ACC112 (cell line): ENCODE results near the gene STXBP6.

ENCODE experiments used
- H2AFZ ChIP-seq: fragments of 200-600 bp; sonication (generic); one replicate; pipeline ENCODE4 v1.6.0; 2017; ENCODE audit warnings: antibody characterized with exemption, low read length; ENCODE audit not compliant: unreplicated experiment
- H3K27ac ChIP-seq: fragments of 200-600 bp; sonication (generic); 2 replicates; pipeline ENCODE4 v1.5.1; 2014; ENCODE audit warnings: low read depth, mild to moderate bottlenecking, antibody characterized with exemption, low read length, moderate library complexity
- H3K27me3 ChIP-seq: fragments of 200-600 bp; sonication (generic); 2 replicates; pipeline ENCODE4 v1.6.1; 2014; ENCODE audit warnings: mild to moderate bottlenecking, antibody characterized with exemption, low read length, moderate library complexity, mixed read lengths; ENCODE audit not compliant: insufficient read depth
- H3K36me3 ChIP-seq: fragments of 200-600 bp; sonication (generic); 2 replicates; pipeline ENCODE4 v1.6.1; 2016; ENCODE audit warnings: mild to moderate bottlenecking, antibody characterized with exemption, low read length, moderate library complexity, mixed read lengths; ENCODE audit not compliant: insufficient read depth
- H3K4me1 ChIP-seq: fragments of 200-600 bp; sonication (generic); one replicate; pipeline ENCODE4 v1.6.1; 2016; ENCODE audit warnings: low read length, mixed read lengths; ENCODE audit not compliant: insufficient read depth, unreplicated experiment, control insufficient read depth
- H3K4me3 ChIP-seq: fragments of 200-600 bp; sonication (generic); 2 replicates; pipeline ENCODE4 v1.5.1; 2014; ENCODE audit warnings: mild to moderate bottlenecking, low read depth, low read length
- H3K79me2 ChIP-seq: fragments of 200-600 bp; sonication (generic); one replicate; pipeline ENCODE4 v1.6.0; 2016; ENCODE audit warnings: low read length; ENCODE audit not compliant: control insufficient read depth, unreplicated experiment, insufficient read depth

STXBP6 gene

GRCh38 chr14:24829862-24830261 lies 220.1 kb downstream of the STXBP6 start:
- H3K27me3 ChIP-seq, result no peaks in the 10 kb centered on the region
- no peak overlapping the region for H2AFZ ChIP-seq

GRCh38 chr14:24828486-24828885 lies 221.5 kb downstream of the STXBP6 start:
- no peaks in the 10 kb centered on the region for H3K36me3 ChIP-seq
- H3K4me1 ChIP-seq, result no peaks in the 10 kb centered on the region
- H3K27me3 ChIP-seq, result no peaks in the 10 kb centered on the region
- H2AFZ ChIP-seq, result no peak overlapping the region
- no peaks in the 10 kb centered on the region for H3K79me2 ChIP-seq
- no peak overlapping the region for H3K4me3 ChIP-seq
- H3K27ac ChIP-seq, result no peak overlapping the region

More at GRCh38 chr14:24829862-24830261, 220.1 kb downstream of the STXBP6 start:
- Histone ChIP-seq H3K27ac (no peak overlapping the region), H3K4me1 (no peaks in the 10 kb centered on the region), H3K4me3 (no peak overlapping the region), H3K36me3 (no peaks in the 10 kb centered on the region), H3K79me2 (no peaks in the 10 kb centered on the region)

- Histone ChIP-seq H3K36me3 (no peaks in the 10 kb centered on the region), H3K79me2 (no peaks in the 10 kb centered on the region), H3K27me3 (no peaks in the 10 kb centered on the region), H3K4me1 (no peaks in the 10 kb centered on the region), H3K4me3 (no peak overlapping the region), H3K27ac (no peak overlapping the region), H2AFZ (no peak overlapping the region)
These were observed 223.6 kb downstream of the STXBP6 start for GRCh38 chr14:24826390-24826789.

DNA sequence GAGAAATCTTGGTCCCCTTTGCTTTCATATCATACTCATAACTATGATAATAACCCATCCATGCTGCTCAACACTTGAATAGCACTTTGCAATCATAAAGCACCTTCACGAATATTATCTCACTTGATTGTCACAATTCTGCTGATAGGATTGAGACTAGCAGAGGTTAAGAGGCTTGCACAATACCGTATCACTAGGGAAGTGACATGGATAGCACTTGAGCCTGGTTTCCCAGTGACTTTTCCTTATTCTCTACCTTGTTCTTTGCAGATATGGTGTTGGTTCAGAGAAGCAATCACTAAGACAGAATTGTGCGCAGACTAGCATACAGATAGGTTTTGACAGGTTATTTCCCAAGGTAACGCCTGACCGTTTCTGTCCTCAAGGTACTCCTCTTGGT lies 229.3 kb downstream of the STXBP6 start:
- no peaks in the 10 kb centered on the region for H3K27me3 ChIP-seq
- H3K79me2 ChIP-seq, result no peaks in the 10 kb centered on the region
- no peak overlapping the region for H3K4me3 ChIP-seq
- no peaks in the 10 kb centered on the region for H3K36me3 ChIP-seq
- H3K4me1 ChIP-seq, result no peaks in the 10 kb centered on the region
- H2AFZ ChIP-seq, result no peak overlapping the region
- H3K27ac ChIP-seq, result no peak overlapping the region

GRCh38 chr14:24818823-24819341 lies 231.1 kb downstream of the STXBP6 start:
- Histone ChIP-seq H3K4me1 (no peaks in the 10 kb centered on the region), H2AFZ (no peak overlapping the region), H3K36me3 (no peaks in the 10 kb centered on the region), H3K27me3 (no peaks in the 10 kb centered on the region), H3K4me3 (no peak overlapping the region), H3K79me2 (no peaks in the 10 kb centered on the region), H3K27ac (no peak overlapping the region)

GRCh38 chr14:24818058-24818822 lies 231.7 kb downstream of the STXBP6 start:
- no peak overlapping the region for H2AFZ ChIP-seq

GRCh38 chr14:24817212-24818057 lies 232.5 kb downstream of the STXBP6 start:
- Histone ChIP-seq H2AFZ (no peak overlapping the region), H3K4me3 (no peak overlapping the region), H3K27me3 (no peaks in the 10 kb centered on the region), H3K79me2 (no peaks in the 10 kb centered on the region), H3K36me3 (no peaks in the 10 kb centered on the region), H3K27ac (no peak overlapping the region), H3K4me1 (no peaks in the 10 kb centered on the region)

More at GRCh38 chr14:24818058-24818822, 231.7 kb downstream of the STXBP6 start:
- H3K4me3 ChIP-seq, result no peak overlapping the region
- no peaks in the 10 kb centered on the region for H3K27me3 ChIP-seq
- no peaks in the 10 kb centered on the region for H3K4me1 ChIP-seq
- no peak overlapping the region for H3K27ac ChIP-seq
- H3K36me3 ChIP-seq, result no peaks in the 10 kb centered on the region
- H3K79me2 ChIP-seq, result no peaks in the 10 kb centered on the region

GRCh38 chr14:24816929-24817211 lies 233.1 kb downstream of the STXBP6 start:
- H3K27ac ChIP-seq, result no peak overlapping the region
- H3K27me3 ChIP-seq, result no peaks in the 10 kb centered on the region
- H2AFZ ChIP-seq, result no peak overlapping the region
- no peaks in the 10 kb centered on the region for H3K36me3 ChIP-seq
- H3K4me1 ChIP-seq, result no peaks in the 10 kb centered on the region
- H3K4me3 ChIP-seq, result no peak overlapping the region
- no peaks in the 10 kb centered on the region for H3K79me2 ChIP-seq

DNA sequence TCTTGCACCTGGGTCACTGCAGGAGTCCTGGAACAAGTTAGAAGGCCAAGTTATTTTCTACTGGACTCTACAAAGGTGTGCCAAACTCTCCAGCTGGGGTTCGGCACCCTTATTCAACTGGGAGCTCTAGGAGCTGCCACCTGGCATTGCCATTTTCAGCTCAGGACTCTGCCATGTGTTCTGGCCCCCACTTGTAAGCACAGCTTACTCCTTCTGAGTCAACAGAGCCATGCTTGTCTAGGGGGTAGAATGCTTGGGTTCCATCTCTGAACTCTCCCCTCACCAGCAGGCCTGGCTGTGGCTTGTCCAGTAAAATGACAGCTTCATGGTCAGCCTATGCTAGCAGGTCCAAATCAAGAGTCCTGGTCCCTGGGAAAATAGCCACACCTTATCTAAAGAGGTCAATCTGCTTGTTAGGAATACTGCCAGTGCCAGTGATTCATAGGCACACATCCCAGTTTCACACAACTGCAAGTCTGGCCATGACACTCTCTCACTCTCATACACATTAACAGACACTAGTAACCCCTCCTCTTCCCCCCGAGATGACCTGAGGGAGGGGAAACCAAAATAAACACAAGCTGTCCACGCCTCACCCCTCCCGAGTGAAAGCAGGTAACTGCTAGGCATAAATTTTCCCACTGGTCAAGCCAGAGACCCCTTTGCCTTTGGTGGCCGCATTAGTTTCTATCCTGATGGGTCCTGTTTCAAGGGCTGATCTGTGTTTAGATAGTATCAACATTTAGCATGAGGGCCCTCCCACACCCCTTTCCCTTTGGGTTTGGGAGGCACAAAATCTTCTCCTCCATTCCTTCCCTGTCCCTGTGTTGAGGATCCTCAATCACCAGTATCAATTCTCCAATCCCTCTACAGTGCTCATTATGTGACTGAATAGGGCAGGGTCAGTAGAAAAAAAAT lies 233.7 kb downstream of the STXBP6 start:
- Histone ChIP-seq H3K4me3 (no peak overlapping the region), H3K79me2 (no peaks in the 10 kb centered on the region), H3K27me3 (no peaks in the 10 kb centered on the region), H3K27ac (no peak overlapping the region), H3K36me3 (no peaks in the 10 kb centered on the region), H2AFZ (no peak overlapping the region), H3K4me1 (no peaks in the 10 kb centered on the region)

GRCh38 chr14:24815543-24815942 lies 234.4 kb downstream of the STXBP6 start:
- H3K27ac ChIP-seq, result no peak overlapping the region
- H3K4me3 ChIP-seq, result no peak overlapping the region
- H3K79me2 ChIP-seq, result no peaks in the 10 kb centered on the region

More at GRCh38 chr14:24815543-24815942, 234.4 kb downstream of the STXBP6 start:
- H3K4me1 ChIP-seq, result no peaks in the 10 kb centered on the region
- no peaks in the 10 kb centered on the region for H3K36me3 ChIP-seq
- H2AFZ ChIP-seq, result no peak overlapping the region
- no peaks in the 10 kb centered on the region for H3K27me3 ChIP-seq
